GM23248 (cell line): ENCODE measurements around the gene CRB1. TPM values are rescaled to one million over a fixed set of nuclear protein-coding genes. Genes with fewer than 3 reads are reported as not detected.

ENCODE experiments used
- DNase-seq: peaks from one replicate; pipeline ENCODE4 v3.0.0-alpha.2; 2015
- H2AFZ ChIP-seq: fragments of 200-600 bp; sonication (generic); 2 replicates; pipeline ENCODE4 v1.6.1; 2016; ENCODE audit warnings: antibody characterized with exemption
- H3F3A ChIP-seq: fragments of 200-600 bp; sonication (generic); 2 replicates; pipeline ENCODE4 v1.6.1; 2016; ENCODE audit warnings: mild to moderate bottlenecking, antibody characterized with exemption, mixed run types; ENCODE audit not compliant: insufficient read depth
- H3K27ac ChIP-seq: fragments of 200-600 bp; sonication (generic); 2 replicates; pipeline ENCODE4 v1.5.1; 2016; ENCODE audit warnings: mild to moderate bottlenecking
- H3K27me3 ChIP-seq: fragments of 200-600 bp; sonication (generic); replicated peaks from 2 replicates; pipeline ENCODE4 v1.6.1; 2016; ENCODE audit warnings: mild to moderate bottlenecking; ENCODE audit not compliant: insufficient read depth
- H3K36me3 ChIP-seq: fragments of 200-600 bp; sonication (generic); 2 replicates; pipeline ENCODE4 v1.6.1; 2016; ENCODE audit warnings: low read depth, mild to moderate bottlenecking
- H3K4me1 ChIP-seq: fragments of 200-600 bp; sonication (generic); 2 replicates; pipeline ENCODE4 v1.6.1; 2016; ENCODE audit warnings: mild to moderate bottlenecking; ENCODE audit not compliant: insufficient read depth
- H3K4me2 ChIP-seq: fragments of 200-600 bp; sonication (generic); one replicate; pipeline ENCODE4 v1.6.1; 2016; ENCODE audit warnings: mild to moderate bottlenecking; ENCODE audit not compliant: unreplicated experiment
- H3K4me3 ChIP-seq: fragments of 200-600 bp; sonication (generic); 2 replicates; pipeline ENCODE4 v1.5.1; 2016; ENCODE audit warnings: mild to moderate bottlenecking
- H3K79me2 ChIP-seq: fragments of 200-600 bp; sonication (generic); 2 replicates; pipeline ENCODE4 v1.6.1; 2016; ENCODE audit warnings: mild to moderate bottlenecking; ENCODE audit not compliant: insufficient read depth
- H3K9ac ChIP-seq: fragments of 200-600 bp; sonication (generic); 2 replicates; pipeline ENCODE4 v1.6.1; 2016; ENCODE audit warnings: mild to moderate bottlenecking
- H3K9me2 ChIP-seq: fragments of 200-600 bp; sonication (generic); 2 replicates; pipeline ENCODE4 v1.6.1; 2016; ENCODE audit warnings: mixed run types, mild to moderate bottlenecking, moderate library complexity; ENCODE audit not compliant: insufficient read depth
- H3K9me3 ChIP-seq: fragments of 200-600 bp; sonication (generic); one replicate; pipeline ENCODE4 v1.6.1; 2017; ENCODE audit warnings: low read depth
- H4K20me1 ChIP-seq: fragments of 200-600 bp; sonication (generic); 2 replicates; pipeline ENCODE4 v1.6.0; 2016; ENCODE audit not compliant: insufficient read depth
- EZH2 ChIP-seq: fragments of 200-600 bp; sonication (generic); IDR thresholded peaks from 2 replicates; pipeline ENCODE4 v1.6.1; 2018; ENCODE audit warnings: antibody characterized with exemption, mild to moderate bottlenecking; ENCODE audit not compliant: insufficient read depth, poor library complexity, severe bottlenecking
- EZH2phosphoT487 ChIP-seq: fragments of 200-600 bp; sonication (generic); IDR thresholded peaks from 2 replicates; pipeline ENCODE4 v1.6.1; 2018; ENCODE audit warnings: antibody characterized with exemption, moderate library complexity, mild to moderate bottlenecking, low read depth; ENCODE audit not compliant: insufficient read depth
- WGBS, 2 experiments: methylation state at CpG; one replicate each; pipeline ENCODE4 v1.1.6; 2015 to 2017; ENCODE audit warnings: low lambda C conversion rate in 2 of 2, low coverage in 1 of 2; ENCODE audit errors: missing lambda C conversion rate in 2 of 2; 5-methylcytosine and 5-hydroxymethylcytosine counted together
- in situ Hi-C: fragments of 300-500 bp; cut with MboI; formaldehyde crosslinking; loops from 2 replicates; pipeline ENCODE4 v1.15.0; 2020
- polyA plus RNA-seq: library from polyadenylated mRNA; unstranded; fragments of >200 nt; fragmentation: Nextera tagmentation; extraction: Ambion mirVana; gene quantifications from 2 replicates; pipeline ENCODE4 v1.2.1, GENCODE V29; 2016
- total RNA-seq: library from RNA; depleted of rRNA; stranded (reverse); fragments of >200 nt; shearing (Covaris generic); gene quantifications from 2 replicates; pipeline ENCODE4 v1.2.3, GENCODE V29; 2014

CRB1 gene
- total and polyA plus RNA-seq, 2 experiments from 2014 or later: 0.11 TPM; not detected in 1

DNA sequence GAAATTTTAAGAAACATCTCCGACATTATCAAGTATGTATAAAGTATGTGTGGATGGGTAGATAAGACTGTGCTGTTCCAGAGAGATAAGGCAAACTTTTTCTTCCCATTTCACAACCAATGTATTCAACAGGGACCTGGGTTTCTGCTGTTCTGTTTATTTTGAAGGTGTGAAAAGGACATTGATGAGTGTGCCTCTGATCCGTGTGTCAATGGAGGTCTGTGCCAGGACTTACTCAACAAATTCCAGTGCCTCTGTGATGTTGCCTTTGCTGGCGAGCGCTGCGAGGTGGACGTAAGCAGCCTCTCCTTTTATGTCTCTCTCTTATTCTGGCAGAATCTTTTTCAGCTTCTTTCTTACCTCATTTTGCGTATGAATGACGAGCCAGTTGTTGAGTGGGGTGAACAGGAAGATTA, 174.0 kb downstream of the CRB1 start:
- TF ChIP-seq EZH2 (no peak), EZH2phosphoT487 (no peak)
- in situ Hi-C loops: no loop called here
- Histone ChIP-seq H3K4me1 (no peaks in the 10 kb centered on the region), H3K9me2 (no peaks in the 10 kb centered on the region), H3K79me2 (no peaks in the 10 kb centered on the region), H4K20me1 (no peaks in the 10 kb centered on the region), H2AFZ (0 out of 2 replicates have a peak overlapping the region, but pooled peaks have one; percentile 14), H3K27me3 (no peaks in the 10 kb centered on the region), H3K27ac (no peak overlapping the region), H3K4me3 (no peak overlapping the region), H3K9me3 (no peaks in the 10 kb centered on the region), H3F3A (no peaks in the 10 kb centered on the region), H3K9ac (no peak overlapping the region), H3K4me2 (no peak overlapping the region), H3K36me3 (no peaks in the 10 kb centered on the region)
- WGBS, 2 experiments: 37 to 44% methylated on average over 8 of the region's 8 CpGs
- peak; percentile 57 for DNase-seq

DNA sequence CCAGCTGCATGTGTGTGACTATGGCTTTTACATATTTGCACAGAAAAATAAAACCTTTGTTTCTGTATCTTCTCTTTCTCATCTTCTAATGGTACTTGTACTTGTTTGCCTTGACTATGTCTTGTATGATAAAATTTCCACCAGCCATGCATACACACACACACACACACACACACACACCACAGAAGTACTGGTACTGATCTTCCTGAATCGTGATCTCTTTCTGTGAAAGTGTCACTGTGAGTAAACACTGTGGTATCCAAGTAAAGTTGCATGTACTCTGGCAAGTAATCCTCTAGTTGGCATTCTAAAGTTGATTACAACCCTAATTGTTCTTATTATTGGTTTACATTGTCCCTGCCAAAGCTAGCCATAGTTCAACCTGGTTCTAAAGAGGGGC, 176.7 kb downstream of the CRB1 start:
- Histone ChIP-seq H4K20me1 (no peaks in the 10 kb centered on the region), H3K36me3 (no peaks in the 10 kb centered on the region), H3K9ac (no peak overlapping the region), H3K27ac (no peak overlapping the region), H2AFZ (no peak overlapping the region), H3K4me1 (no peaks in the 10 kb centered on the region), H3K79me2 (no peaks in the 10 kb centered on the region), H3K4me2 (no peak overlapping the region), H3K27me3 (no peaks in the 10 kb centered on the region), H3K9me3 (no peaks in the 10 kb centered on the region), H3K9me2 (no peaks in the 10 kb centered on the region), H3K4me3 (no peak overlapping the region), H3F3A (no peaks in the 10 kb centered on the region)
- WGBS, 2 experiments: 18 to 20% methylated on average over 1 of the region's 1 CpG
- peak; percentile 54 for DNase-seq
- TF ChIP-seq EZH2 (no peak), EZH2phosphoT487 (no peak)
- in situ Hi-C loops: no loop called here

DNA sequence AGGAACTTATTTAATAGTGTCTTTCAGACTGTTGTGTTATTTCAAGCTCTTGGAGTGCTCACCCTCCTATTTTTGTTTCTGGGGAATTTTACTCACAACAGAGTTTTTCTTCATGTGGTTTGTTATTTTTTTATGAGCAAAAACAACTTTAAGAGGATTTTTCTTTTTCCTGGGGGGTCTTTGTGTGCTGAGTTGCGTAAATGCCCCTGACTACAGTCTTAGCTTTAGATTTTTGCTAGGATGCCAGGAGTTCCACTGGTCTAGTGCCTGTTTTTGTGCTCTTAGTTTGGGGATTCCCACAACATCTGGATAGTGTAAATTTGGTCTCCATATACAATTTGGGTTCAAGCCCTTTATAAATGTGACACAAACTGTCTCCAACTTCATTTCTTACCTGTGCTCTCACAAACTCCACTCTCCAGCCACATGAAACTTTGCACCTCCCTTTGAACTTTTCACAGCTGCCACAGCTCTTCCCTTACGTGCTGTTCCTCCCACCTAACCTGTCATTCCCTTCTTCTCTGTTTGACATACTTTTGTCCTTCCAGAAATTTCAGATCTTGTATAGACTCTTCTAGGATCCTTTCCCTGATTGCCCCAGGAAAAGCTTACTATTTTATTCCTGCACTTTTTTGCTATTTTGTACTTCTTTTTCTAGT, 180.2 kb downstream of the CRB1 start:
- Histone ChIP-seq H3F3A (no peaks in the 10 kb centered on the region), H3K79me2 (no peaks in the 10 kb centered on the region), H3K27me3 (no peaks in the 10 kb centered on the region), H3K36me3 (no peaks in the 10 kb centered on the region), H4K20me1 (no peaks in the 10 kb centered on the region), H3K4me2 (no peak overlapping the region), H3K27ac (no peak overlapping the region), H3K9ac (no peak overlapping the region), H3K9me2 (no peaks in the 10 kb centered on the region), H2AFZ (no peak overlapping the region), H3K4me1 (no peaks in the 10 kb centered on the region), H3K9me3 (no peaks in the 10 kb centered on the region), H3K4me3 (no peak overlapping the region)
- DNase-seq: no peak
- in situ Hi-C loops: no loop called here
- no peak for TF ChIP-seq EZH2phosphoT487
- no peak for TF ChIP-seq EZH2
- WGBS, 2 experiments: 28 to 31% methylated on average over 2 of the region's 2 CpGs

DNA sequence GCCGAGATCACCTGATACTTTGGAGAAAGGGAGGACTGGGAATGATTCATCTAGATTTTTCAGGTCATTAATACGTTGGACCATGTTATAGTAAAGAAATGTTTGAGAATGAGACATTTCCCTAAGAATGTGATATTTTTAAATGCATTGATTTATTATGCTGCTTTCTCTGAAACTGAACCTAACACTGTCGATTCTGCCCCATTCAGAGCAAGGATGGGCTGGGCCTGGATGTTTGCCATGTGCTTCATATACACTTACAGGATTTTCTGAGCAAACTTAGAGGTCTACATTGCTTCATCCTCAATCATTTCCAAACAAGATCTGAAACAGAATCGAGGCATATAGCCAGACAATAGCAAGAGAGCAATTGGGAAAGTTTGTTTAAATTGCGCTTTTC, 183.3 kb downstream of the CRB1 start:
- Histone ChIP-seq H4K20me1 (no peaks in the 10 kb centered on the region), H3K27me3 (no peaks in the 10 kb centered on the region), H3K4me2 (no peak overlapping the region), H3F3A (no peaks in the 10 kb centered on the region), H3K9me3 (no peaks in the 10 kb centered on the region), H3K9me2 (no peaks in the 10 kb centered on the region), H3K27ac (no peak overlapping the region), H2AFZ (no peak overlapping the region), H3K4me1 (no peaks in the 10 kb centered on the region), H3K9ac (no peak overlapping the region), H3K36me3 (no peaks in the 10 kb centered on the region), H3K4me3 (no peak overlapping the region), H3K79me2 (no peaks in the 10 kb centered on the region)
- TF ChIP-seq EZH2: no peak
- TF ChIP-seq EZH2phosphoT487: no peak
- DNase-seq: no peak
- in situ Hi-C loops: no loop called here
- 46 to 52% methylated on average over 5 of the region's 5 CpGs for WGBS, 2 experiments
